ENCODE data around the gene GDA. TPM values are rescaled to one million over a fixed set of nuclear protein-coding genes. Genes with fewer than 3 reads are reported as not detected.

The GDA gene
- total RNA-seq, 3 donors from 2014 or later = 0.10 to 0.22 TPM; not detected in 1

- Mint-ChIP-seq H3K4me3 (no peak overlapping the region), H3K27me3 (ENCODE audit: low read depth) (no peaks in the 10 kb centered on the region), H3K4me1 (ENCODE audit: low read depth) (no peaks in the 10 kb centered on the region), H3K36me3 (ENCODE audit: insufficient read depth) (no peaks in the 10 kb centered on the region), H3K9me3 (no peaks in the 10 kb centered on the region)
- ATAC-seq (no peak), DNase-seq (no peak)
Measured at GRCh38 chr9:72165326-72165725, 16.1 kb downstream of the GDA start.

GRCh38 chr9:72165821-72166547 is 16.7 kb downstream of the GDA start:
- H3K27me3 Mint-ChIP-seq (ENCODE audit: low read depth) = no peaks in the 10 kb centered on the region
- no peak overlapping the region for H3K4me3 Mint-ChIP-seq
- H3K9me3 Mint-ChIP-seq = no peaks in the 10 kb centered on the region
- ATAC-seq (no peak), DNase-seq (no peak)
- H3K36me3 Mint-ChIP-seq (ENCODE audit: insufficient read depth) = no peaks in the 10 kb centered on the region
- no peaks in the 10 kb centered on the region for H3K4me1 Mint-ChIP-seq (ENCODE audit: low read depth)

GRCh38 chr9:72168075-72168474 is 18.8 kb downstream of the GDA start:
- no peaks in the 10 kb centered on the region for H3K4me1 Mint-ChIP-seq (ENCODE audit: low read depth)
- H3K36me3 Mint-ChIP-seq (ENCODE audit: insufficient read depth) = no peaks in the 10 kb centered on the region
- H3K9me3 Mint-ChIP-seq = no peaks in the 10 kb centered on the region
- no peak overlapping the region for H3K4me3 Mint-ChIP-seq
- ATAC-seq = no peak
- H3K27me3 Mint-ChIP-seq (ENCODE audit: low read depth) = no peaks in the 10 kb centered on the region
- no peak for DNase-seq

GRCh38 chr9:72169178-72169577 is 19.9 kb downstream of the GDA start:
- H3K4me1 Mint-ChIP-seq (ENCODE audit: low read depth) = no peaks in the 10 kb centered on the region
- H3K36me3 Mint-ChIP-seq (ENCODE audit: insufficient read depth) = no peaks in the 10 kb centered on the region
- H3K27me3 Mint-ChIP-seq (ENCODE audit: low read depth) = peaks cover 3% of the 10 kb centered on the region
- H3K4me3 Mint-ChIP-seq = no peak overlapping the region
- no peak for ATAC-seq
- H3K9me3 Mint-ChIP-seq = no peaks in the 10 kb centered on the region
- DNase-seq = no peak

- Mint-ChIP-seq H3K4me1 (ENCODE audit: low read depth) (no peaks in the 10 kb centered on the region), H3K4me3 (no peak overlapping the region), H3K9me3 (no peaks in the 10 kb centered on the region), H3K27me3 (ENCODE audit: low read depth) (peaks cover 3% of the 10 kb centered on the region), H3K36me3 (ENCODE audit: insufficient read depth) (no peaks in the 10 kb centered on the region)
- no peak for DNase-seq
- no peak for ATAC-seq
Measured at GRCh38 chr9:72173080-72173479, 23.8 kb downstream of the GDA start.

- H3K4me1 Mint-ChIP-seq (ENCODE audit: low read depth) = no peaks in the 10 kb centered on the region
- ATAC-seq (no peak), DNase-seq (no peak)
- H3K9me3 Mint-ChIP-seq = peaks cover 3% of the 10 kb centered on the region
- no peak overlapping the region for H3K4me3 Mint-ChIP-seq
- H3K36me3 Mint-ChIP-seq (ENCODE audit: insufficient read depth) = no peaks in the 10 kb centered on the region
- H3K27me3 Mint-ChIP-seq (ENCODE audit: low read depth) = peaks cover 4% of the 10 kb centered on the region
Measured at GRCh38 chr9:72185561-72185960, 36.3 kb downstream of the GDA start.

GRCh38 chr9:72187121-72187695 is 38.0 kb downstream of the GDA start:
- H3K9me3 Mint-ChIP-seq = peaks cover 3% of the 10 kb centered on the region
- peaks cover 5% of the 10 kb centered on the region for H3K27me3 Mint-ChIP-seq (ENCODE audit: low read depth)
- no peaks in the 10 kb centered on the region for H3K36me3 Mint-ChIP-seq (ENCODE audit: insufficient read depth)
- DNase-seq (no peak), ATAC-seq (no peak)
- H3K4me1 Mint-ChIP-seq (ENCODE audit: low read depth) = no peaks in the 10 kb centered on the region
- no peak overlapping the region for H3K4me3 Mint-ChIP-seq

GRCh38 chr9:72188232-72188631 is 39.0 kb downstream of the GDA start:
- Mint-ChIP-seq H3K4me3 (no peak overlapping the region), H3K36me3 (ENCODE audit: insufficient read depth) (no peaks in the 10 kb centered on the region), H3K9me3 (peaks cover 3% of the 10 kb centered on the region), H3K4me1 (ENCODE audit: low read depth) (no peaks in the 10 kb centered on the region), H3K27me3 (ENCODE audit: low read depth) (peaks cover 3% of the 10 kb centered on the region)
- DNase-seq = no peak
- no peak for ATAC-seq

GRCh38 chr9:72193478-72193881 is 44.2 kb downstream of the GDA start:
- Mint-ChIP-seq H3K27me3 (ENCODE audit: low read depth) (peaks cover 6% of the 10 kb centered on the region), H3K4me3 (no peak overlapping the region), H3K4me1 (ENCODE audit: low read depth) (no peaks in the 10 kb centered on the region), H3K9me3 (no peaks in the 10 kb centered on the region), H3K36me3 (ENCODE audit: insufficient read depth) (no peaks in the 10 kb centered on the region)
- ATAC-seq (no peak), DNase-seq (no peak)

- DNase-seq (no peak), ATAC-seq (no peak)
- no peaks in the 10 kb centered on the region for H3K4me1 Mint-ChIP-seq (ENCODE audit: low read depth)
- H3K4me3 Mint-ChIP-seq = no peak overlapping the region
- H3K36me3 Mint-ChIP-seq (ENCODE audit: insufficient read depth) = no peaks in the 10 kb centered on the region
- H3K27me3 Mint-ChIP-seq (ENCODE audit: low read depth) = peaks cover 2% of the 10 kb centered on the region
- H3K9me3 Mint-ChIP-seq = no peaks in the 10 kb centered on the region
Measured at GRCh38 chr9:72199238-72199637, 50.0 kb downstream of the GDA start.

- Mint-ChIP-seq H3K27me3 (ENCODE audit: low read depth) (peaks cover 2% of the 10 kb centered on the region), H3K4me1 (ENCODE audit: low read depth) (no peaks in the 10 kb centered on the region), H3K36me3 (ENCODE audit: insufficient read depth) (no peaks in the 10 kb centered on the region), H3K4me3 (no peak overlapping the region), H3K9me3 (no peaks in the 10 kb centered on the region)
- DNase-seq (no peak), ATAC-seq (no peak)
Measured at GRCh38 chr9:72200452-72200851, 51.2 kb downstream of the GDA start.

- no peaks in the 10 kb centered on the region for H3K36me3 Mint-ChIP-seq (ENCODE audit: insufficient read depth)
- no peaks in the 10 kb centered on the region for H3K4me1 Mint-ChIP-seq (ENCODE audit: low read depth)
- ATAC-seq (no peak), DNase-seq (no peak)
- H3K27me3 Mint-ChIP-seq (ENCODE audit: low read depth) = no peaks in the 10 kb centered on the region
- H3K9me3 Mint-ChIP-seq = no peaks in the 10 kb centered on the region
- no peak overlapping the region for H3K4me3 Mint-ChIP-seq
Measured at GRCh38 chr9:72202009-72202408, 52.8 kb downstream of the GDA start.

- ATAC-seq (no peak), DNase-seq (no peak)
- Mint-ChIP-seq H3K4me1 (ENCODE audit: low read depth) (no peaks in the 10 kb centered on the region), H3K36me3 (ENCODE audit: insufficient read depth) (no peaks in the 10 kb centered on the region), H3K27me3 (ENCODE audit: low read depth) (no peaks in the 10 kb centered on the region), H3K9me3 (no peaks in the 10 kb centered on the region), H3K4me3 (no peak overlapping the region)
Measured at GRCh38 chr9:72203205-72203803, 54.1 kb downstream of the GDA start.

GRCh38 chr9:72204062-72204461 is 54.8 kb downstream of the GDA start:
- no peaks in the 10 kb centered on the region for H3K9me3 Mint-ChIP-seq
- ATAC-seq = no peak
- peaks cover 2% of the 10 kb centered on the region for H3K27me3 Mint-ChIP-seq (ENCODE audit: low read depth)

GRCh38 chr9:72205513-72205912 is 56.3 kb downstream of the GDA start:
- H3K9me3 Mint-ChIP-seq = no peaks in the 10 kb centered on the region
- H3K27me3 Mint-ChIP-seq (ENCODE audit: low read depth) = peaks cover 2% of the 10 kb centered on the region
- no peak for ATAC-seq
- no peaks in the 10 kb centered on the region for H3K36me3 Mint-ChIP-seq (ENCODE audit: insufficient read depth)
- no peak overlapping the region for H3K4me3 Mint-ChIP-seq
- no peaks in the 10 kb centered on the region for H3K4me1 Mint-ChIP-seq (ENCODE audit: low read depth)
- no peak for DNase-seq

More at GRCh38 chr9:72204062-72204461, 54.8 kb downstream of the GDA start:
- H3K36me3 Mint-ChIP-seq (ENCODE audit: insufficient read depth) = no peaks in the 10 kb centered on the region
- H3K4me3 Mint-ChIP-seq = no peak overlapping the region
- DNase-seq = no peak
- H3K4me1 Mint-ChIP-seq (ENCODE audit: low read depth) = no peaks in the 10 kb centered on the region
